Esophagus squamous epithelium (tissue), 4 donors: ENCODE data around the gene MGAT5.

Source experiments
- POLR2A ChIP-seq, 4 donors: fragments of 450-650 bp; IDR thresholded peaks; one replicate each; pipeline ENCODE4 v1.6.1; 2017; ENCODE audit warnings: antibody characterized with exemption in 4 of 4, mild to moderate bottlenecking in 4 of 4, moderate library complexity in 3 of 4
- TF ChIP-seq, protein P1 (sequence below), 6 experiments: fragments of 450-650 bp in 4 of 6; fragments of 200-600 bp in 2 of 6; sonication (generic) in 2 of 6; IDR thresholded peaks; one replicate each; pipeline ENCODE4 v1.5.1; 2016 to 2019; ENCODE audit warnings: antibody characterized with exemption in 6 of 6, mild to moderate bottlenecking in 4 of 6, moderate library complexity in 4 of 6

DNA sequence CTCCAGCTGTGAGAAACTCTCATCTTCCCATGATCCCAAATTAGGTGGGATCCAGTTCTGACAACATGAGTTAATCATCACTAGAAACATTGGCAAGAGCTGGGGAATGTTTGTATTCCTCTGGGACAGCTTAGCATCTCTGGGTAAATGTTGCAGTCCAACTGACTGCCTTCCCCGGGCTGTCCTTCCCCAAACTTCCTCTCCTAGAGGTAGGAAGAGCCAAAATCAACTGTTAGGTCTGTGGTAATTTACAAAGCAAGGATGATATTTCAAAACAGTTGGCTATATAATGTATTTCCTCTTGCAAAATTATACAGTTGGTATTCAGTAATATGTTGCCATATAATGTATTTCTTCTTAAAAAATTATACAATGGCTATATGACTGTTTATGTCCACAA, 148.5 kb downstream of the MGAT5 start:
- TF ChIP-seq, protein P1, sequence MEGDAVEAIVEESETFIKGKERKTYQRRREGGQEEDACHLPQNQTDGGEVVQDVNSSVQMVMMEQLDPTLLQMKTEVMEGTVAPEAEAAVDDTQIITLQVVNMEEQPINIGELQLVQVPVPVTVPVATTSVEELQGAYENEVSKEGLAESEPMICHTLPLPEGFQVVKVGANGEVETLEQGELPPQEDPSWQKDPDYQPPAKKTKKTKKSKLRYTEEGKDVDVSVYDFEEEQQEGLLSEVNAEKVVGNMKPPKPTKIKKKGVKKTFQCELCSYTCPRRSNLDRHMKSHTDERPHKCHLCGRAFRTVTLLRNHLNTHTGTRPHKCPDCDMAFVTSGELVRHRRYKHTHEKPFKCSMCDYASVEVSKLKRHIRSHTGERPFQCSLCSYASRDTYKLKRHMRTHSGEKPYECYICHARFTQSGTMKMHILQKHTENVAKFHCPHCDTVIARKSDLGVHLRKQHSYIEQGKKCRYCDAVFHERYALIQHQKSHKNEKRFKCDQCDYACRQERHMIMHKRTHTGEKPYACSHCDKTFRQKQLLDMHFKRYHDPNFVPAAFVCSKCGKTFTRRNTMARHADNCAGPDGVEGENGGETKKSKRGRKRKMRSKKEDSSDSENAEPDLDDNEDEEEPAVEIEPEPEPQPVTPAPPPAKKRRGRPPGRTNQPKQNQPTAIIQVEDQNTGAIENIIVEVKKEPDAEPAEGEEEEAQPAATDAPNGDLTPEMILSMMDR (IDR thresholded peaks at IDR 0.05), result no peak
- TF ChIP-seq POLR2A (IDR thresholded peaks at IDR 0.05), result no peak
